H1 (cell line): Measurements from ENCODE around the gene LRRC28.

Experiments used
- POLR2A ChIP-seq, 2 experiments: IDR thresholded peaks; 1 replicate in 1 of 2; 2 replicates in 1 of 2; pipeline ENCODE4 v1.6.1; 2011; ENCODE audit warnings: low read depth in 2 of 2, low read length in 2 of 2, mild to moderate bottlenecking in 2 of 2; ENCODE audit errors: control extremely low read depth in 1 of 2
- POLR2AphosphoS5 ChIP-seq: IDR thresholded peaks from 2 replicates; pipeline ENCODE4 v1.6.1; 2011; ENCODE audit warnings: low read depth, low read length
- RNF2 ChIP-seq: fragments of 200-900, 300-1000 bp; sonication (generic); IDR thresholded peaks from 2 replicates; pipeline ENCODE4 v1.7.1; 2016; ENCODE audit warnings: borderline replicate concordance, low read depth, mild to moderate bottlenecking, antibody characterized with exemption, low read length; ENCODE audit not compliant: poor library complexity, severe bottlenecking; ENCODE audit errors: missing control alignments
- TCF12 ChIP-seq: IDR thresholded peaks from 2 replicates; pipeline ENCODE4 v1.6.1; 2011; ENCODE audit warnings: low read depth, mild to moderate bottlenecking, low read length
- TF ChIP-seq, protein P1 (sequence below), 3 experiments: IDR thresholded peaks; 1 replicate in 2 of 3; 2 replicates in 1 of 3; pipeline versions ENCODE4 v1.5.1 to v1.6.1; 2011; ENCODE audit warnings: low read length in 3 of 3, mild to moderate bottlenecking in 3 of 3, inconsistent platforms in 2 of 3, low read depth in 1 of 3, moderate library complexity in 1 of 3; ENCODE audit not compliant: insufficient read depth in 1 of 3; ENCODE audit errors: control extremely low read depth in 1 of 3
- TF ChIP-seq, protein P2 (sequence below): IDR thresholded peaks from 2 replicates; pipeline ENCODE4 v1.6.1; 2012; ENCODE audit warnings: inconsistent platforms

DNA sequence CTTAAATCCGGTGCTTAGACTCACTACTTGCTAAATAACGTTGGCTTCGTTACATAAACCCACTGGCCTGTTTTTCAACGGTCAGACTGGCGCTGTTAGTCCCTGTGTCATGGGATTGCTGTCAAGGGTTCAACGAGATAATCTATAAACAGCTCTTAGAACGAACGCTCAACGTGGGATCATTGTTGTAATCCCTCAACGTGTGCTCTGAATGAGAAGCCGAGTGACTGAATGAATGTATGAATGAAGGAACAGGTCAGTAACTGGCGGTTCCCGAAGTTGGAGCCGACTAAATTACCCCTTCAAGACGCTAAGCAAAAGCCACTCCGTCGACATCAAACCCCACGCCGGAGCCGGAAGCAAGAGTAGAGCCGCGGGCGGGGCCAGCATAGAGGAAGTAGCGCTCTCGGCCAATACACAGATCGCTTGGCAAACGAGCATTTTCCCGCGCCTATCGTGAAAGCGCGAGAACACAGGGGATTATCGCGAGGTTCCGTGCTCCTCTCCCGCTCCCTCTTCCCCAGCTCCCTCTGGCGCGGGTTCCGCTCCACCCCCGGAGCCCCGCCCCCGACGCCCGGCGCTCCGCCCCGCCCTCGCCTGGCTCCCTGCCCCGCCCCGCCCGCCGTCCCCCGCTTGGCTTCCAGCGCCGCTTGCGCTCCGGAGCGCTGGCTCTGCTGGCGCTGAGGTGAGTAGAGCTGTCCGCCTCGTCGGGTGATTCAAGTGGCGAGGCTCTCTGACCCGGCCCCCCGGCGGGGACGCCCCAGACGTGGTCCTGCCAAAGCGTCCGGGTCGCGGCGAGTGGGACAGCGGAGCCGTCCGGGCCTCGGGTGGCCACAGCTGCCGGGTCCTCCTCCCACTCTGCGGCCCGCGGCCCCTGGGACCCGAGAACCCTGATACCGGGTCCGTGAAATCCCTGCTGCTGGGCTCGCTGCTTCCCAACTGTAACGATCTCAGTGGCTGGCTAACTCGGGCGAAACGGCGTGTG is at the start of gene LRRC28:
- TF ChIP-seq TCF12 (no peak), RNF2 (no peak), POLR2AphosphoS5 (peak; percentile 55), POLR2A (IDR thresholded peaks at IDR 0.05; ENCODE audit: control extremely low read depth in 1 of 2, low read depth in 2 of 2, low read length in 2 of 2) (peak; percentile 58 to 82)
- TF ChIP-seq, protein P1, sequence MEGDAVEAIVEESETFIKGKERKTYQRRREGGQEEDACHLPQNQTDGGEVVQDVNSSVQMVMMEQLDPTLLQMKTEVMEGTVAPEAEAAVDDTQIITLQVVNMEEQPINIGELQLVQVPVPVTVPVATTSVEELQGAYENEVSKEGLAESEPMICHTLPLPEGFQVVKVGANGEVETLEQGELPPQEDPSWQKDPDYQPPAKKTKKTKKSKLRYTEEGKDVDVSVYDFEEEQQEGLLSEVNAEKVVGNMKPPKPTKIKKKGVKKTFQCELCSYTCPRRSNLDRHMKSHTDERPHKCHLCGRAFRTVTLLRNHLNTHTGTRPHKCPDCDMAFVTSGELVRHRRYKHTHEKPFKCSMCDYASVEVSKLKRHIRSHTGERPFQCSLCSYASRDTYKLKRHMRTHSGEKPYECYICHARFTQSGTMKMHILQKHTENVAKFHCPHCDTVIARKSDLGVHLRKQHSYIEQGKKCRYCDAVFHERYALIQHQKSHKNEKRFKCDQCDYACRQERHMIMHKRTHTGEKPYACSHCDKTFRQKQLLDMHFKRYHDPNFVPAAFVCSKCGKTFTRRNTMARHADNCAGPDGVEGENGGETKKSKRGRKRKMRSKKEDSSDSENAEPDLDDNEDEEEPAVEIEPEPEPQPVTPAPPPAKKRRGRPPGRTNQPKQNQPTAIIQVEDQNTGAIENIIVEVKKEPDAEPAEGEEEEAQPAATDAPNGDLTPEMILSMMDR (IDR thresholded peaks at IDR 0.05; ENCODE audit: control extremely low read depth in 1 of 3, insufficient read depth in 1 of 3, low read depth in 1 of 3, low read length in 3 of 3), result no peak
- TF ChIP-seq, protein P2, sequence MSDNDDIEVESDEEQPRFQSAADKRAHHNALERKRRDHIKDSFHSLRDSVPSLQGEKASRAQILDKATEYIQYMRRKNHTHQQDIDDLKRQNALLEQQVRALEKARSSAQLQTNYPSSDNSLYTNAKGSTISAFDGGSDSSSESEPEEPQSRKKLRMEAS, result 0 out of 2 replicates have a peak, but pooled peaks have one; percentile 7
